GM18505 (cell line): ENCODE results near the gene BSG.

ENCODE experiments used
- ATAC-seq: cut with Tn5 transposase; IDR thresholded peaks from one replicate; pipeline ENCODE4 v1.9.1; 2021; ENCODE audit not compliant: unreplicated experiment
- POLR2A ChIP-seq: IDR thresholded peaks from 4 replicates; pipeline ENCODE4 v1.6.1; 2011; ENCODE audit warnings: borderline replicate concordance; ENCODE audit not compliant: insufficient read depth, insufficient read length; ENCODE audit errors: extremely low read depth

Gene BSG

GRCh38 chr19:548886-549830, 23.2 kb upstream of the BSG start:
- ATAC-seq: no peak
- TF ChIP-seq POLR2A: no peak

GRCh38 chr19:554817-555216, 17.6 kb upstream of the BSG start:
- no peak for ATAC-seq

DNA sequence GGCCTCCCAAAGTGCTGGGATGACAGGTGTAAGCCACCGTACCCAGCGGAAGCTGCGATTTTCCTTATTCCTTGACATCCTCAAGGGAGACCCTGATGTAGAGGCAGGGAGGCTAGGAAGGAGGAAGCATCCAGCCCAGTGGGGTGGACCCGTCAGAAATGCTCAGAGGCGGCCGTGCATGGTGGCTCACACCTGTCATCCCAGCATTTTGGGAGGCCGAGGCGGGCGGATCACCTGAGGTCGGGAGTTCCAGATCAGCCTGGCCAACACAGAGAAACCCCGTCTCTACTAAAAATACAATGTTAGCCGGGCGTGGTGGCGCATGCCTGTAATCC, 17.0 kb upstream of the BSG start:
- no peak for TF ChIP-seq POLR2A
- no peak for ATAC-seq

More at GRCh38 chr19:554817-555216, 17.6 kb upstream of the BSG start:
- TF ChIP-seq POLR2A: no peak

GRCh38 chr19:556611-557382, 15.6 kb upstream of the BSG start:
- no peak for ATAC-seq
- TF ChIP-seq POLR2A: no peak

DNA sequence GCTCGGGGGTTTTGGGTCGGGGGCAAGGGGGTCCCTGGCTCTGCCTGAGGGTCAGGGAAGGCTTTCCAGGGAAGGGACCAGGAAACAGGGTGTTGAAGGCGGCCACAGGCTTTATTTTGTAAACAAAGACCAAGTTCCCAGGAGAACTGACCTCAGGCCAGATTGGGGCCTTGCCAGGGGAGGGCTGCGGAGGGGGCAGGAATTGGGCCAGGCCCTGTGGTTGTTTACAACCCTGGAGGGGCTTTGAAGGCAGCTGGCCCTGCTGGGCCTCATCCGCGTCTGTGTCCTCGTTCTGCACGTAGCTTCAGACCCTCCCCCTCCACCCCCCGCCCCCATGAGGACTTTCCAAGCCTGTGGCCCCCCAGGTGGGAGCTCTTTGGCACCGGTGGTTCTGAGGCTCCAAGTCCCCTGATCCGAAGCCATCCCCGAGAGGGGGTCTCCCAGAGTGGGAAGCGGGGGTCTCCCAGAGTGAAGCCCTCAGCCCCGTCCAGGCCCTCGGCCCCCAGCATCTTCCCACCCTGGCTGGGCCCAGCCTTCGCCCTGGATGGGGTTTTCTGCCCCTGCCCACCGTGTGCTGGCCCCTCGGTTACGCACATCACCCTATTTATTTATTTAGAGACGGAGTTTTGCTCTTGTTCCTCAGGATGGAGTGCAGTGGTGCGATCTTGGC, 13.5 kb upstream of the BSG start:
- no peak for ATAC-seq
- no peak for TF ChIP-seq POLR2A

GRCh38 chr19:560121-560520, 12.3 kb upstream of the BSG start:
- no peak for ATAC-seq

DNA sequence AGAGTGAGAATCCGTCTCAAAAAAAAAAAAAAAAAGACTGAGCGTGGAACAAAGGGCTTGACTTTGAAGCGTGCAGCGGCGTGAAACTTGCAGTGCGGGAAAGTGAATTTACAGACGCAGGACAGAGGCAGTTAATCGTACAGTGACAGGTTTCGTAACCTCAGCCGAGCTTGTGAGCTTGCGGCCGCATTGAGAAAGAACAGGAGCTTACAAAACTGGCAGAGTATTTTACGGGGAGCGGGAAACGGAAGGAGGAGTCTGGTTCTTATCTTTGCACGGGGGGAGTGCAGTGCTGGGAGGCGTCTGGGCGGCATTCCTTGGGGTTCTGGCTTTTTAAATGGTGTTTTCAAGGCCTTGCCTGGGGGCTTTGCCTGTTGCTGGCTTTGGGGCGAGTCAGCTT, 6.0 kb upstream of the BSG start:
- no peak for TF ChIP-seq POLR2A
- ATAC-seq: no peak

More at GRCh38 chr19:560121-560520, 12.3 kb upstream of the BSG start:
- TF ChIP-seq POLR2A: no peak

- ATAC-seq: no peak
- no peak for TF ChIP-seq POLR2A
Observed at GRCh38 chr19:566844-567243, 5.6 kb upstream of the BSG start.

- no peak for TF ChIP-seq POLR2A
- ATAC-seq: no peak
Observed at GRCh38 chr19:567296-567900, 5.0 kb upstream of the BSG start.

- TF ChIP-seq POLR2A: no peak
- ATAC-seq: no peak
Observed at GRCh38 chr19:570251-570686, 2.1 kb upstream of the BSG start.

- TF ChIP-seq POLR2A: no peak
- ATAC-seq: no peak
Observed at GRCh38 chr19:570937-571565, 1.3 kb upstream of the BSG start.

- TF ChIP-seq POLR2A: no peak
- ATAC-seq: no peak
Observed at GRCh38 chr19:571566-571974, 826 bp upstream of the BSG start.

DNA sequence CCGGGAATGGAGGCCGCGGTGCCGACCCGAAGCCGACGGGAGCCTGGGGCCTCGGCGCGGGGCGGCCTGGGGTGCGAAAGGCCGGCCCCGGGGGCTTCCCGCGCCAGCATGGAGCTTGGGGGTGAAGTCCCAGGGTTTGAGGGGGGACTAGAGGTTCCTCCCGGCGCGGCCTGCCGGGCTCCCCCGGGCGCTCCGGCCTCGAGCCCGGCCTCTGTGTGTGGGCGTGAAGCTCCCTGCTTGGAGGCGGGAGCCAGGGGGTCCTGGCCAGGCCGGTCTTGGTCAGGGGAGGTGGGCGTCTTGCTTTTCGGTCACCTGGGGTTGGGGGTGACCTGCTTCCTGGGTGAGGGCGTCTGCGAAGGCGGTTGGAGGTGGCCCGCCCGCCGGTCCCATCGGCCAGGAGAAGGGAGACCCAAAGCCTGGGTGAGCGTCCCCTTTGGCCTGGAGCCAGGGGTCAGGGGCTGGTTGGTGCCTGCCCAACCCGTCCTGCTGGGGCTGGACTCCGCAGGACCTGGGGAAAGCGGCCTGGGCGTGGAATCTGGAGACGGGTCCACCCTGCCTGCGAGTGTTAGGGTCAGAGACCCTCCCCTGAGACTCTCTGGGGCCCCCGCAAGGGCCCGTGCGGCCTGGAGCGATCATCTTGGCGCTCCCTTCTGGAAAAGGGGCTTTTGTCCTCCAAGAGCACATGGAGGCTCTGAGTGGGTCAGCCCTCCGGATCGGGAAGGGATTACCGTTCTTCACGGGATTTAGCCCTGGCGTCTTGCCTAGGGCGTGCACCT, 535 bp downstream of the BSG start:
- TF ChIP-seq POLR2A: no peak
- ATAC-seq: no peak

- TF ChIP-seq POLR2A: no peak
- ATAC-seq: no peak
Observed at GRCh38 chr19:573519-573825, 1.1 kb downstream of the BSG start.
